GM10248 (cell line): ENCODE data around the gene SMC1B.
A peak's percentile ranks its signal among the peaks of the same experiment; 100 is the strongest.

Experiments used
- CTCF ChIA-PET: fragments of 300-600 bp; sonication (Branson Sonifier 250); formaldehyde crosslinking; extraction: SDS; loops from one replicate; lab custom pipeline; 2021; ENCODE audit warnings: antibody characterized with exemption; lab: Yijun Ruan, JAX
- POLR2A ChIA-PET: fragments of 350-650 bp; sonication (Branson Sonifier 250); formaldehyde crosslinking; extraction: SDS; loops from one replicate; lab custom pipeline; 2020; ENCODE audit warnings: antibody characterized with exemption; lab: Yijun Ruan, JAX
- DNase-seq: peaks from one replicate; pipeline ENCODE4 v3.0.0; 2012; ENCODE audit errors: extremely low spot score
- TF ChIP-seq, protein P1 (sequence below): IDR thresholded peaks from 2 replicates; pipeline ENCODE4 v1.5.1; 2012; ENCODE audit warnings: mild to moderate bottlenecking, low read depth; ENCODE audit errors: extremely low read depth, missing control alignments, control extremely low read depth

Gene SMC1B

DNA sequence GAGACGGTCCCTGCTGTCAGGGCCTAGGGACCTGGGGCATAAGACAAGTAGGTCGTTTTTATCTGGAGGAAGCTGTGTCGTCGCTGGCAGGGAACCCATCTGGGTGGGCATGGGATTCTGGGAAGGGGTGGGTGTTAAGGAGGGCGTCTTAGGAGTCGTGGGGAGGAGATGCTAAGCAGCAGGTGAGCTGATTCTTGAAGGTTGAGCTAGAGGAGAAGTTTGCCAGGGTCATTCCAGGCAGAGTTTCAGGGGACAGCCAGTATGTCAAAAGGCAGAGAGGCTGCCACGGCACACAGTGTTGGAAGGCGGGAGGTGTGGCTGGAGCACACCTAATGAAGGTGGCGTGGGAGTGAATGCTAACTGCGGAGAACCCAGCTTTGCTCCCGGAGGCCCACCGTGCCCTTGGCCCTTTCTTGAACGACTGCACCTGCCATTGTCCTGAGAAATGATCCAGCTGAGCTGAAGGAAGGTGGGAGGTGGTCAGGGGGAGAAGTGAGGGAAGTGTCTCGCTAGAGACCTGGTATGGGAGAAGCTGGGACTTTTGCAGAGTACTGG, 102.3 kb downstream of the SMC1B start:
- ChIA-PET POLR2A (no interaction called here), CTCF (no interaction called here)
- TF ChIP-seq, protein P1, sequence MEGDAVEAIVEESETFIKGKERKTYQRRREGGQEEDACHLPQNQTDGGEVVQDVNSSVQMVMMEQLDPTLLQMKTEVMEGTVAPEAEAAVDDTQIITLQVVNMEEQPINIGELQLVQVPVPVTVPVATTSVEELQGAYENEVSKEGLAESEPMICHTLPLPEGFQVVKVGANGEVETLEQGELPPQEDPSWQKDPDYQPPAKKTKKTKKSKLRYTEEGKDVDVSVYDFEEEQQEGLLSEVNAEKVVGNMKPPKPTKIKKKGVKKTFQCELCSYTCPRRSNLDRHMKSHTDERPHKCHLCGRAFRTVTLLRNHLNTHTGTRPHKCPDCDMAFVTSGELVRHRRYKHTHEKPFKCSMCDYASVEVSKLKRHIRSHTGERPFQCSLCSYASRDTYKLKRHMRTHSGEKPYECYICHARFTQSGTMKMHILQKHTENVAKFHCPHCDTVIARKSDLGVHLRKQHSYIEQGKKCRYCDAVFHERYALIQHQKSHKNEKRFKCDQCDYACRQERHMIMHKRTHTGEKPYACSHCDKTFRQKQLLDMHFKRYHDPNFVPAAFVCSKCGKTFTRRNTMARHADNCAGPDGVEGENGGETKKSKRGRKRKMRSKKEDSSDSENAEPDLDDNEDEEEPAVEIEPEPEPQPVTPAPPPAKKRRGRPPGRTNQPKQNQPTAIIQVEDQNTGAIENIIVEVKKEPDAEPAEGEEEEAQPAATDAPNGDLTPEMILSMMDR = no peak
- no peak for DNase-seq

- ChIA-PET CTCF (no interaction called here), POLR2A (no interaction called here)
- no peak for DNase-seq
- TF ChIP-seq, protein P1 = no peak
Observed at GRCh38 chr22:45310331-45310976, 102.9 kb downstream of the SMC1B start.

GRCh38 chr22:45309422-45310227, 103.8 kb downstream of the SMC1B start, which contains the start of gene FAM118A:
Gene FAM118A (plus strand): TSS chr22:45309934. CDS start chr22:45322380, 12,446 bp downstream.
- POLR2A ChIA-PET = no interaction called here

DNA sequence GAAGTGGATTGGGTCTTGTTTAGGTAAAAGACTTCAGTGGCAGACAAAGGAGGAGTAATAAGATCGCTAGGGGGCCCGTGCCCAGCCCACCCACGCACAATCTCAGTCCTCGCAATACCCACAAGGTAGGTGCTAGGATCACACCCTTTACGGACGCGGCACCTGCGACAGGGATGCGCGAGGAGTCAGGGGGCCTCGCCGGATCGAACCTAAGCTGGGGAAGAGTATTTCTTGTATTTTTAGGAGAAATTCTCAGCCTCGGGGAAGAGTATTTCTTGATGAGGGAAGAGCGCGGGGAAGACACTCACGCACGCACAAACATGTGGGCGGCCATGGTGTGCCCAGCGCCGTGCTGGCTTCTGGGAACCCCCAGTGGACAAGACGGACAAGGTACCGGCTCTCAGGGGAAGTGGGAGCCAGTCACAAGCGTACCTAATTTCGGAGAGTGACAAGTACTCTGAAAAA, 104.4 kb downstream of the SMC1B start:
- TF ChIP-seq, protein P1 = no peak
- no peak for DNase-seq
- ChIA-PET CTCF (interaction anchor here (0.7 kb wide), 1 partner anchor 386 kb away, joined by 3 read pairs; no protein-coding TSS in a partner anchor), POLR2A (no interaction called here)

More at GRCh38 chr22:45309422-45310227, 103.8 kb downstream of the SMC1B start, which contains the start of gene FAM118A:
- DNase-seq = peak; percentile 98
- TF ChIP-seq, protein P1 = no peak
- CTCF ChIA-PET = no interaction called here

DNA sequence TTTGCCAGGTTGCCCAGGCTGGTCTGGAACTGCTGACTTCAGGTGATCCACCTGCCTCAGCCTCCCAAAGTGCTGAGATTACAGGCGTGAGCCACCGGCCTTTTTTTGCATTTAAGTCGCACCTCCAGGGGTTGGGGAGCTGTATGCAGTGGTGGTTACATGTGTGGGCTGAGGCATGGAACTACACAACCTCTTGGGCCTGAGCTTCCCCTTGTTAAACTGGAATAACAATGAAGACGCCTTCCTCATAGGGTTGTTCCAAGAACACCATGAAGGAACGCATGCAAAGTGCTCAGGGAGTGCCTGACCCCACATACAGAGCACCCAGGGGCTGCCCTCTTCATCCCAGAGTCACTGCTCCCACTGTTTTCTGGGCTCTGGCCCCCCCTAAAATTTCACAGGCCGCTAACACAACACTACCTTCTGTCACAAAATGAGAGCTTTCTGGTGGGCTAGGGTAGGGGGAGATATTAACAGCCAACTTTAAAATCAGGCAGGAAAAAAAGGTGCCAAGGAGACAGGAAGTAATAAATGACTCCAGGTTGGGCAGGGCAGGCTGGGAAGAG, 104.9 kb downstream of the SMC1B start:
- ChIA-PET CTCF (interaction anchor here (0.7 kb wide), 1 partner anchor 386 kb away, joined by 3 read pairs; no protein-coding TSS in a partner anchor), POLR2A (no interaction called here)
- TF ChIP-seq, protein P1 = no peak
- DNase-seq = no peak

- TF ChIP-seq, protein P1 = no peak
- POLR2A ChIA-PET = no interaction called here
- CTCF ChIA-PET = no interaction called here
- no peak for DNase-seq
Observed at GRCh38 chr22:45306139-45306538, 107.3 kb downstream of the SMC1B start.
